Mesendoderm (in vitro differentiated cells): ENCODE measurements around the gene DCUN1D3.
"Not testable (repeated sequence)": the region's sequence is repeated elsewhere in the genome, so short reads cannot be mapped to it uniquely, and the experiment has no call there.

ENCODE experiments used
- DNase-seq: peaks from one replicate; pipeline ENCODE4 v3.0.0; 2013
- H2AK5ac ChIP-seq: 2 replicates; pipeline ENCODE4 v1.6.1; 2013; ENCODE audit warnings: low read length, inconsistent platforms
- H2BK120ac ChIP-seq: 2 replicates; pipeline ENCODE4 v1.6.1; 2013; ENCODE audit warnings: low read depth, mild to moderate bottlenecking, low read length, moderate library complexity, mixed read lengths
- H2BK15ac ChIP-seq: replicated peaks from 2 replicates; pipeline ENCODE4 v1.6.1; 2013; ENCODE audit warnings: low read depth, mild to moderate bottlenecking, moderate library complexity
- H2BK5ac ChIP-seq: 2 replicates; pipeline ENCODE4 v1.6.1; 2013; ENCODE audit warnings: low read length, inconsistent platforms
- H3K18ac ChIP-seq: 2 replicates; pipeline ENCODE4 v1.6.1; 2013; ENCODE audit warnings: mild to moderate bottlenecking, low read length, mixed read lengths
- H3K23ac ChIP-seq: one replicate; pipeline ENCODE4 v1.6.1; 2013; ENCODE audit warnings: low read length
- H3K27ac ChIP-seq: 2 replicates; pipeline ENCODE4 v1.5.1; 2013; ENCODE audit warnings: low read depth, mild to moderate bottlenecking, inconsistent platforms, low read length, moderate library complexity
- H3K27me3 ChIP-seq: 2 replicates; pipeline ENCODE4 v1.6.1; 2013; ENCODE audit warnings: low read length, control low read depth, mild to moderate bottlenecking, inconsistent platforms; ENCODE audit not compliant: insufficient read depth, poor library complexity
- H3K36me3 ChIP-seq: 2 replicates; pipeline ENCODE4 v1.6.1; 2013; ENCODE audit warnings: low read length, inconsistent platforms; ENCODE audit not compliant: control insufficient read depth, insufficient read depth
- H3K4ac ChIP-seq: one replicate; pipeline ENCODE4 v1.6.1; 2013; ENCODE audit warnings: low read depth, mild to moderate bottlenecking, low read length, moderate library complexity
- H3K4me1 ChIP-seq: 2 replicates; pipeline ENCODE4 v1.6.1; 2013; ENCODE audit warnings: low read depth, low read length, inconsistent platforms; ENCODE audit not compliant: control insufficient read depth
- H3K4me2 ChIP-seq: 2 replicates; pipeline ENCODE4 v1.6.1; 2013; ENCODE audit warnings: low read length
- H3K4me3 ChIP-seq: 2 replicates; pipeline ENCODE4 v1.5.1; 2013; ENCODE audit warnings: mild to moderate bottlenecking, low read length
- H3K56ac ChIP-seq: one replicate; pipeline ENCODE4 v1.6.1; 2013; ENCODE audit warnings: low read length
- H3K79me1 ChIP-seq: 2 replicates; pipeline ENCODE4 v1.6.1; 2013; ENCODE audit warnings: low read length, inconsistent platforms
- H3K79me2 ChIP-seq: 2 replicates; pipeline ENCODE4 v1.6.1; 2013; ENCODE audit warnings: mild to moderate bottlenecking, low read length; ENCODE audit not compliant: control insufficient read depth, insufficient read depth
- H3K9ac ChIP-seq: 2 replicates; pipeline ENCODE4 v1.6.1; 2013; ENCODE audit warnings: low read length, inconsistent platforms
- H4K5ac ChIP-seq: one replicate; pipeline ENCODE4 v1.6.1; 2013; ENCODE audit warnings: low read length
- H4K8ac ChIP-seq: one replicate; pipeline ENCODE4 v1.6.1; 2013; ENCODE audit warnings: low read depth, mild to moderate bottlenecking, control low read depth, low read length, moderate library complexity
- WGBS: extraction: QIAGEN DNeasy Blood & Tissue Kit; methylation state at CpG from one replicate; pipeline ENCODE4 v1.1.7; 2013; ENCODE audit warnings: low lambda C conversion rate, missing lambda C conversion rate; ENCODE audit not compliant: insufficient coverage; ENCODE audit errors: extremely low coverage; 5-methylcytosine and 5-hydroxymethylcytosine counted together

Gene DCUN1D3

GRCh38 chr16:20864376-20864775 is 35.8 kb downstream of the DCUN1D3 start:
- no CpG with 5 or more reads among the region's 6 CpGs for WGBS
- H3K9ac ChIP-seq, H3K18ac ChIP-seq, H3K23ac ChIP-seq, H2BK5ac ChIP-seq, H3K4me2 ChIP-seq, H2BK120ac ChIP-seq, H2AK5ac ChIP-seq, H3K27ac ChIP-seq, H3K36me3 ChIP-seq, H3K4ac ChIP-seq, H3K27me3 ChIP-seq, DNase-seq, H4K5ac ChIP-seq, H3K4me3 ChIP-seq, H2BK15ac ChIP-seq, H3K56ac ChIP-seq, H4K8ac ChIP-seq: not testable (repeated sequence)
- Histone ChIP-seq H3K79me1 (peaks cover 28% of the 10 kb centered on the region), H3K4me1 (peaks cover 13% of the 10 kb centered on the region), H3K79me2 (peaks cover 28% of the 10 kb centered on the region)

GRCh38 chr16:20862162-20862960 is 37.8 kb downstream of the DCUN1D3 start:
- peaks cover 22% of the 10 kb centered on the region for H3K79me2 ChIP-seq
- no peak overlapping the region for H2BK120ac ChIP-seq
- H2AK5ac ChIP-seq, result no peak overlapping the region
- H3K23ac ChIP-seq, result no peak overlapping the region
- peaks cover 18% of the 10 kb centered on the region for H3K79me1 ChIP-seq
- no peak overlapping the region for H3K9ac ChIP-seq
- no peak overlapping the region for H3K4me3 ChIP-seq
- no peak overlapping the region for H2BK5ac ChIP-seq
- H3K27me3 ChIP-seq, result no peaks in the 10 kb centered on the region
- no peak overlapping the region for H4K8ac ChIP-seq
- H4K5ac ChIP-seq, result no peak overlapping the region
- peaks cover 9% of the 10 kb centered on the region for H3K4me1 ChIP-seq
- no peak overlapping the region for H2BK15ac ChIP-seq
- no CpG with 5 or more reads among the region's 21 CpGs for WGBS
- H3K18ac ChIP-seq, result no peak overlapping the region
- peaks cover 1% of the 10 kb centered on the region for H3K36me3 ChIP-seq
- H3K4ac ChIP-seq, result no peak overlapping the region
- H3K27ac ChIP-seq, result no peak overlapping the region
- no peak for DNase-seq
- no peak overlapping the region for H3K56ac ChIP-seq
- H3K4me2 ChIP-seq, result no peak overlapping the region

DNA sequence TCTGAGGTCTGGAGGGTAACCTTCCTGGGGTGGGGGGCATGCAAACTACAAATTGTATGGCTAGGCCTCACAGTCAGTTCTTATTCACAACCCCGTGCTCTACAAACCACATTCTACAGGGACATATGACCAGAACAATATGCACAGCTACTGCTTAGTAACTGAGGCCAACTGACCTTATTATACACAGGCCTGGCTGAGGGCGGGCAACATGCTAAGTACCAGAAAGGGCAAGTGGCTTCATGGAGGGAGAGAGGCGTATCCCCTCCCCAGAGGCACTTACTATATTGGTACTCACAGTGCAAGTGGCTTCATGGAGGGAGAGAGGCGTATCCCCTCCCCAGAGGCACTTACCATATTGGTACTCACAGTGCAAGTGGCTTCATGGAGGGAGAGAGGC is 39.2 kb downstream of the DCUN1D3 start:
- H3K56ac ChIP-seq, H2BK15ac ChIP-seq, H3K18ac ChIP-seq, H2BK120ac ChIP-seq, H3K36me3 ChIP-seq, H3K27me3 ChIP-seq, DNase-seq, H2AK5ac ChIP-seq, H3K9ac ChIP-seq, H3K23ac ChIP-seq, H4K8ac ChIP-seq, H3K4me3 ChIP-seq, H3K27ac ChIP-seq, H4K5ac ChIP-seq, H3K4me1 ChIP-seq, H2BK5ac ChIP-seq, H3K4ac ChIP-seq, H3K4me2 ChIP-seq: not testable (repeated sequence)
- Histone ChIP-seq H3K79me1 (peaks cover 11% of the 10 kb centered on the region), H3K79me2 (peaks cover 13% of the 10 kb centered on the region)
- no CpG with 5 or more reads among the region's 4 CpGs for WGBS

DNA sequence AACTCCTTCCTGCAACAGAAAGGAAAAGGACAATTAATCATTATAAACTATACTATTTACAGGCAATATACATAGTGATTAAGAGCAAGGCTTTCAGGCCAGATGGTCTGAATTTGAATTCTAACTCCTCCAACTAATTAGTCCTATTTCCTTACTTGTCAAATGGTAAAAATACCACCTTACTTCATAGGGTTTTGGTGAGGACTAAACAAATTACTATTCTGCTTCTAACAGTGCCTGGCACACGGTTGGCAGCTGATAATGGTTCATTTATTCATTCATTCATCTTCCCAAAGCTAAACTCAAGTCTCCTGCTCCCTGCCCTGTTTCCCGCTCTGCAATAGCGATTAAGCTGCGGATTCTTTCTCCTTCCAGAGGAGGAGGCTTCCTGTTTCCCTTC is 39.8 kb downstream of the DCUN1D3 start:
- Histone ChIP-seq H3K79me1 (peaks cover 11% of the 10 kb centered on the region), H4K8ac (no peak overlapping the region), H3K4me2 (no peak overlapping the region), H2BK15ac (no peak overlapping the region), H2BK120ac (no peak overlapping the region), H2AK5ac (no peak overlapping the region), H3K23ac (no peak overlapping the region), H3K79me2 (peaks cover 10% of the 10 kb centered on the region), H3K27ac (no peak overlapping the region), H3K4me1 (no peaks in the 10 kb centered on the region), H4K5ac (no peak overlapping the region), H3K4me3 (no peak overlapping the region), H3K56ac (no peak overlapping the region), H3K27me3 (no peaks in the 10 kb centered on the region), H3K4ac (no peak overlapping the region), H3K9ac (no peak overlapping the region), H2BK5ac (no peak overlapping the region), H3K18ac (no peak overlapping the region), H3K36me3 (peaks cover 1% of the 10 kb centered on the region)
- WGBS, result no CpG with 5 or more reads among the region's 4 CpGs
- no peak for DNase-seq

- Histone ChIP-seq H3K27ac (no peak overlapping the region), H3K23ac (no peak overlapping the region), H2BK5ac (no peak overlapping the region), H2BK120ac (no peak overlapping the region), H2AK5ac (no peak overlapping the region), H3K4ac (no peak overlapping the region), H3K4me3 (no peak overlapping the region), H3K9ac (no peak overlapping the region), H3K79me2 (peaks cover 8% of the 10 kb centered on the region), H3K27me3 (no peaks in the 10 kb centered on the region), H2BK15ac (no peak overlapping the region), H3K79me1 (peaks cover 10% of the 10 kb centered on the region), H4K5ac (no peak overlapping the region), H3K4me1 (no peaks in the 10 kb centered on the region), H3K56ac (no peak overlapping the region), H4K8ac (no peak overlapping the region), H3K4me2 (no peak overlapping the region), H3K18ac (no peak overlapping the region), H3K36me3 (peaks cover 1% of the 10 kb centered on the region)
- no peak for DNase-seq
- WGBS, result no CpG with 5 or more reads among the region's 4 CpGs
Observed at GRCh38 chr16:20859699-20860098, 40.5 kb downstream of the DCUN1D3 start.

GRCh38 chr16:20859229-20859628 is 40.9 kb downstream of the DCUN1D3 start:
- no peak overlapping the region for H3K56ac ChIP-seq
- H3K27me3 ChIP-seq, result no peaks in the 10 kb centered on the region
- peaks cover 1% of the 10 kb centered on the region for H3K36me3 ChIP-seq
- no CpG with 5 or more reads among the region's 3 CpGs for WGBS
- no peak overlapping the region for H2AK5ac ChIP-seq
- H4K8ac ChIP-seq, result no peak overlapping the region
- H3K23ac ChIP-seq, result no peak overlapping the region
- no peak overlapping the region for H4K5ac ChIP-seq
- no peak overlapping the region for H2BK15ac ChIP-seq
- no peak overlapping the region for H3K27ac ChIP-seq
- no peak overlapping the region for H3K18ac ChIP-seq
- no peak overlapping the region for H3K9ac ChIP-seq
- H3K79me2 ChIP-seq, result peaks cover 6% of the 10 kb centered on the region
- no peaks in the 10 kb centered on the region for H3K4me1 ChIP-seq
- H2BK120ac ChIP-seq, result no peak overlapping the region
- no peak for DNase-seq
- H3K4ac ChIP-seq, result no peak overlapping the region
- H3K4me2 ChIP-seq, result no peak overlapping the region
- no peak overlapping the region for H2BK5ac ChIP-seq
- peaks cover 8% of the 10 kb centered on the region for H3K79me1 ChIP-seq
- H3K4me3 ChIP-seq, result no peak overlapping the region
